ENCODE results near the gene SFMBT1. TPM values are rescaled to one million over a fixed set of nuclear protein-coding genes. Genes with fewer than 3 reads are reported as not detected.

Gene SFMBT1
- polyA plus RNA-seq, 2 of the 4 experiments (the other 2 are of a cell fraction), result 7.0 to 9.9 TPM

DNA sequence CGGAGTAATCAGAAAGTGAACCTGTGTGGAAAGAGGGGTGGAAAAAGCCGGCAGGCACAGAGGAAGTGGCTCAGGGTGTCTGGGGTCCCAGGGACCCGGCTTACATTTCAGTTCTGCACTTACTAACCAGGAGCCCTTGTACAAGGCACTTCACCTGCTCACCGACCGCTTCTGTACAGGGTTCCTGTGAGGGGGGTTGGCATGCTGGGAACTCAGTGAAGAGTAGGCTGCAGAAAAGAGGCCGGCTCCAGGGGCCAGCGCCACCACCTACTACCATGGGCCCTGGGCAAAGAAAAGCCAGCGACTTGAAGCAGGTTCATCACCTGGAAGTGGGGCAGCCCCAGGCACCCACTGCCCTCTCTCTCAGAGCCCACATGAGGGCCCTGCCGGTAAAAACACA is 154.7 kb downstream of the SFMBT1 start (continued):
- no peak for TF ChIP-seq EP300 (IDR thresholded peaks at IDR 0.05)
- TF ChIP-seq, protein P1, sequence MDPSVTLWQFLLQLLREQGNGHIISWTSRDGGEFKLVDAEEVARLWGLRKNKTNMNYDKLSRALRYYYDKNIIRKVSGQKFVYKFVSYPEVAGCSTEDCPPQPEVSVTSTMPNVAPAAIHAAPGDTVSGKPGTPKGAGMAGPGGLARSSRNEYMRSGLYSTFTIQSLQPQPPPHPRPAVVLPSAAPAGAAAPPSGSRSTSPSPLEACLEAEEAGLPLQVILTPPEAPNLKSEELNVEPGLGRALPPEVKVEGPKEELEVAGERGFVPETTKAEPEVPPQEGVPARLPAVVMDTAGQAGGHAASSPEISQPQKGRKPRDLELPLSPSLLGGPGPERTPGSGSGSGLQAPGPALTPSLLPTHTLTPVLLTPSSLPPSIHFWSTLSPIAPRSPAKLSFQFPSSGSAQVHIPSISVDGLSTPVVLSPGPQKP (IDR thresholded peaks at IDR 0.05; ENCODE audit: low read depth, low read length), result no peak
- TF ChIP-seq BCL3 (IDR thresholded peaks at IDR 0.05), result no peak
- TF ChIP-seq HEYL (CRISPR knock-in tag; IDR thresholded peaks at IDR 0.05), result no peak
- no peak for TF ChIP-seq HMGXB4 (CRISPR knock-in tag; IDR thresholded peaks at IDR 0.05; ENCODE audit: borderline replicate concordance)
- no peak for TF ChIP-seq KDM1A (IDR thresholded peaks at IDR 0.05; ENCODE audit: low read depth)
- no peak for TF ChIP-seq BHLHE40 (IDR thresholded peaks at IDR 0.05; ENCODE audit: low read depth, low read length)
- no peak for TF ChIP-seq RCOR1 (IDR thresholded peaks at IDR 0.05; ENCODE audit: low read depth, low read length)

DNA sequence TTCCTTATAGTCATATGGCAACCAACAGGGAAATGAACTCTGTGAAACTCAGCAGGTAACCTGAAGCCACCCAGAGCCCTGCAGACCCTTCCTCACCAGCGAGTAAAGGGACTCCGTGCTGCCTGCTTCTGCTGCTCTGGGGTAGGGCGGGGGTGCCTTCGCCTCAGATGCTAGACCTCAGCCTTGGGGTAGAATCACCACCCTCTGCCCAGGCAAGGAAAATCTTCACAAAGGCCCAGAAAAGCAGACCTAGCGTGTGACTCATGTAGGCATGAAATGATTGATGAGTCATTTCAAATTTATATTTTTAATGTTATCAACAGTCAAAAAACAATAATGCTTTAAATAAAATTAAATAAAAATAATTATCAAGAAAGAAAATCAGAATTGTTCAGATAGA is 155.1 kb downstream of the SFMBT1 start:
- WGBS (ENCODE audit: missing lambda C conversion rate), result 96% methylated on average over 5 of the region's 5 CpGs
- ATAC-seq (no peak), FAIRE-seq (no peak), DNase-seq (ENCODE audit: low read depth in 1 of 2, low spot score in 1 of 2) (no peak)
- no peak for TF ChIP-seq HEYL (CRISPR knock-in tag; IDR thresholded peaks at IDR 0.05)
- TF ChIP-seq FOSL2 (IDR thresholded peaks at IDR 0.05), result no peak
- TF ChIP-seq FOSL2 (CRISPR knock-in tag; IDR thresholded peaks at IDR 0.05), result 0 out of 2 replicates have a peak, but pooled peaks have one; percentile 25
- Histone ChIP-seq H3K27ac (no peak overlapping the region), H3K9me3 (no peaks in the 10 kb centered on the region), H3K4me2 (no peak overlapping the region), H3K4me3 (no peak overlapping the region), H3K4me1 (no peaks in the 10 kb centered on the region)
- CTCF ChIA-PET, result no interaction called here
- POLR2A ChIA-PET, result no interaction called here

GRCh38 chr3:52889901-52890300 is 156.0 kb downstream of the SFMBT1 start:
- no peaks in the 10 kb centered on the region for H3K4me1 ChIP-seq
- H3K4me3 ChIP-seq, result no peak overlapping the region
- 91% methylated on average over 8 of the region's 8 CpGs for WGBS (ENCODE audit: missing lambda C conversion rate)
- CTCF ChIA-PET, result interaction anchor here (0.6 kb wide), 1 partner anchor 20 kb away, joined by 3 read pairs; no protein-coding TSS in a partner anchor
- ATAC-seq, result no peak
- FAIRE-seq, result no peak
- H3K9me3 ChIP-seq, result no peaks in the 10 kb centered on the region
- TF ChIP-seq NPAS2 (CRISPR knock-in tag; IDR thresholded peaks at IDR 0.05; ENCODE audit: borderline replicate concordance) (no peak), NR3C1 (IDR thresholded peaks at IDR 0.05) (no peak), HOXA7 (CRISPR knock-in tag; IDR thresholded peaks at IDR 0.05) (no peak), HEYL (CRISPR knock-in tag; IDR thresholded peaks at IDR 0.05) (no peak), PHF8 (IDR thresholded peaks at IDR 0.05; ENCODE audit: borderline replicate concordance, low read depth) (no peak), CHD2 (IDR thresholded peaks at IDR 0.05; ENCODE audit: low read length, partially characterized antibody) (no peak), TP53 (CRISPR knock-in tag; IDR thresholded peaks at IDR 0.05) (no peak), TFCP2L1 (CRISPR knock-in tag; IDR thresholded peaks at IDR 0.05) (no peak), JUN (IDR thresholded peaks at IDR 0.05) (no peak)
- TF ChIP-seq, protein P1 (IDR thresholded peaks at IDR 0.05; ENCODE audit: low read depth, low read length), result no peak
- TF ChIP-seq, protein P2, sequence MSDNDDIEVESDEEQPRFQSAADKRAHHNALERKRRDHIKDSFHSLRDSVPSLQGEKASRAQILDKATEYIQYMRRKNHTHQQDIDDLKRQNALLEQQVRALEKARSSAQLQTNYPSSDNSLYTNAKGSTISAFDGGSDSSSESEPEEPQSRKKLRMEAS (IDR thresholded peaks at IDR 0.05), result no peak
- no peak overlapping the region for H3K27ac ChIP-seq
- no peak for DNase-seq (ENCODE audit: low read depth in 1 of 2, low spot score in 1 of 2)
- POLR2A ChIA-PET, result no interaction called here
- no peak overlapping the region for H3K4me2 ChIP-seq
